HG03280 (cell line): ENCODE measurements around the gene MCHR2.

Experiments used
- ATAC-seq: cut with Tn5 transposase; IDR thresholded peaks from one replicate; pipeline ENCODE4 v1.9.1; 2021; ENCODE audit warnings: mild to moderate bottlenecking, moderate library complexity; ENCODE audit not compliant: unreplicated experiment

MCHR2 gene

GRCh38 chr6:99905209-99906106 is 88.6 kb downstream of the MCHR2 start:
- ATAC-seq: peak; percentile 89

GRCh38 chr6:99901596-99902384 is 92.2 kb downstream of the MCHR2 start:
- no peak for ATAC-seq

DNA sequence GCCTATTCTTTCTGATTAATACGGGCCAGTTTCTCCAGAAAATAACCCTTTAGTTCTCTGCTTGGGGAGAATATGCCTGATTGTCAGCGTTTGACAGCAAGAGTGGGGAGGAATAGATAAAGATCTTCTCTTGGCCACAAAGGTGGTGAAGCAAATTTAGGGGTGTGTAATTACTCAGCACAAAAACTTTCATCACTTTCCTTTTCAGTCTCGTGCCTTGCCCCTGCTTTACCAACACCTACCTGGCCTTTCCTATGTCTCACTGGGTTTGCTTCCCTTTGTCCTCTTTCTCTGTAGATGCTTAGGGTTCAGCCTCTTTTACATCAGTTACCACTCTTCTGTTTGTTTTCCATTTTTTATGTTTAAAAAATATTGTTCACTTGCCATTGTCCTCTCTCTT is 99.2 kb downstream of the MCHR2 start:
- no peak for ATAC-seq

DNA sequence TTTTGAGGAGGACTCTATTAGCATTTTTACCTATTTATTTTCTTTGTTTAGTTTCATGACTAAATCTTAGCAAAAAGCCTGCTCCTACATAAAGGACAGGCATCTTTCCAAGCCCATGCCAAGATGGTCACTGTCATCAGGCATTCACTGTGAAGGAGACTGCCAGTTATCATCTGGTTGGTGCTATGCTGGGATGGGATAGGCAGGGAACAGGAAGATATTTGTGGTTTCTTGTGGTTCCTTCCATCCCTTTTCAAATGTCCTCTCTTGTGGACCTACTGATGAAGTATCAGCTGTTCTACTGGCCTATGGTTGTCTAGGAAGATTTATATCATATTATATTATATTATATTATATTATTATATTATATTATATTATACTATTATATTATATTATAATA is 107.0 kb downstream of the MCHR2 start:
- ATAC-seq: no peak

- no peak for ATAC-seq
These were observed 109.0 kb downstream of the MCHR2 start for GRCh38 chr6:99885051-99885450.

DNA sequence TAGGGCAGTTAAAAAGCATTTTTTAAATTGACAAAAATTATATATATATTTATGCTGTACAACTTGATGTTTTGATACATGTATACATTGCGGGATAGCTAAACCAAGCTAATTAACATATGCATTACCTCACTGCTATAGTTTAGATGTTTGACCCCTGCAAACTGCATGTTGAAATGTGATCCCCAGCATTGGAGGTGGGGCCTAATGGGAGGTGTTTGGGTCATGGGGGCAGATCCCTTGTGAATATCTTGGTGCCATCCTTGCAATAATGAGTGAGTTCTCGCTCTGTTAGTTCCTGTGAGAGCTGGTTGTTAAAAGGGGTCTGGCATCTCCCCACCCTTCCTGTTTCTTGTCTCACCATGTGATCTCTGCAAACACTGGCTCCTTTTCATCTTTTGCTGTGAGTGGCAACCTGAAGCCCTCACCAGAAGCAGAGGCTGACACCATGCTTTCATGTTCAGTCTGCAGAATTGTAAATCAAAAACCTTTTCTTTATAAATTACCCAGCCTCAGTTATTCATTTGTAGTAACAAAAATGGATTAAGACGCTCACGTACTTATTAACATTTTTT is 111.8 kb downstream of the MCHR2 start:
- ATAC-seq: no peak

GRCh38 chr6:99879431-99879830 is 114.6 kb downstream of the MCHR2 start:
- no peak for ATAC-seq

DNA sequence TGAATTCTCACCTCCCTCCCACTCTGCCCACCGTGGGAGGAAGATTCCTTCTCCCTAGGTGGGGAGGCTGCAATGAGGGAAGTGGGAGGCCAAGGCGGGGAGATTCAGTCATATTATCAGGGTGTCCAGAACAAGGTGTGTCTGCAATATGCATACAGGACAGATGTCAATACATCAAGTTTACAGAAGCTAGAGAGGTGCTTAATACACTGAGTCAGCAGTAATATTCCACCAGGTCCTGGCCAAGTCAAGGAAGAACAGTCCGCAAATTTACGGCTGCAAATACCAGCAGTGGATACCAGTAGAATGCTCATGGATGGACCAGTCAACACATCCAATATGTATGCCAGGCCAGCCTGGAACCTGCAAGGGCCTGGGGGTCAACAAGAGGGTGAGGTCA is 119.0 kb downstream of the MCHR2 start:
- no peak for ATAC-seq

DNA sequence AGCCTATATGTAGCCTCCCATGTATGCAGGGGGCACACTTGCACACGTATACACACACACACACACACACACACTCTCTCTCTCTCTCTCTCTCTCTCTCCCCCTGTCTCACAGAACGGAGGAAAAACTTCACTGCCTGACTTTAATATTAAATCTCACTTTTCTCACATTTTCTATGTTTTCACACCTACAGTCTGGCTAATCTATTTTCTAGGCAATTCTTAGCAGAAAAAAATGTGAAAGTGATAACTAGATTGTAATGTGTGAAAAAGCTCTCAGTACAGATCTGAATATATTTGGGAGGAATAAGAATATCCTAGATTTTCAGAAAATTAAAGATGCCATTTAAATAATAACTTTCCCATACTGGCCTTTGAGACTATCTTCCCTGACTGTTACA is 120.9 kb downstream of the MCHR2 start:
- ATAC-seq: no peak

- no peak for ATAC-seq
These were observed 122.4 kb downstream of the MCHR2 start for GRCh38 chr6:99871641-99872040.
